ENCODE measurements around the gene CAMK2D.
"Not testable (repeated sequence)": the region's sequence is repeated elsewhere in the genome, so short reads cannot be mapped to it uniquely, and the experiment has no call there.

CAMK2D gene

GRCh38 chr4:113761620-113762185, at the start of gene CAMK2D:
Gene CAMK2D (minus strand): TSS chr4:113761738. CDS start chr4:113761068, 670 bp downstream.
- DNase-seq = peak; percentile 25

GRCh38 chr4:113810906-113811305, 49.4 kb upstream of the CAMK2D start:
- no peak for DNase-seq

GRCh38 chr4:113809311-113809710, 47.8 kb upstream of the CAMK2D start:
- DNase-seq = no peak

GRCh38 chr4:113806850-113807249, 45.3 kb upstream of the CAMK2D start:
- DNase-seq = no peak

GRCh38 chr4:113801882-113802281, 40.3 kb upstream of the CAMK2D start:
- DNase-seq = no peak

- DNase-seq = not testable (repeated sequence)
These were observed 34.8 kb upstream of the CAMK2D start for GRCh38 chr4:113796381-113796780.

GRCh38 chr4:113790478-113790877, 28.9 kb upstream of the CAMK2D start:
- DNase-seq = no peak

GRCh38 chr4:113788888-113789287, 27.4 kb upstream of the CAMK2D start:
- DNase-seq = no peak

GRCh38 chr4:113785781-113786180, 24.2 kb upstream of the CAMK2D start:
- no peak for DNase-seq

- peak; percentile 71 for DNase-seq
These were observed 23.1 kb upstream of the CAMK2D start for GRCh38 chr4:113784497-113785250.

GRCh38 chr4:113783701-113784100, 22.2 kb upstream of the CAMK2D start:
- no peak for DNase-seq

GRCh38 chr4:113783289-113783688, 21.8 kb upstream of the CAMK2D start:
- DNase-seq = no peak

GRCh38 chr4:113781439-113782040, 20.0 kb upstream of the CAMK2D start:
- peak; percentile 50 for DNase-seq

GRCh38 chr4:113776679-113777078, 15.1 kb upstream of the CAMK2D start:
- DNase-seq = no peak

- no peak for DNase-seq
These were observed 14.5 kb upstream of the CAMK2D start for GRCh38 chr4:113776016-113776415.

- no peak for DNase-seq
These were observed 12.2 kb upstream of the CAMK2D start for GRCh38 chr4:113773756-113774155.

- DNase-seq = no peak
These were observed 11.5 kb upstream of the CAMK2D start for GRCh38 chr4:113773014-113773413.

- DNase-seq = no peak
These were observed 10.8 kb upstream of the CAMK2D start for GRCh38 chr4:113772319-113772718.

GRCh38 chr4:113769744-113770143, 8.2 kb upstream of the CAMK2D start:
- no peak for DNase-seq

- no peak for DNase-seq
These were observed 7.4 kb upstream of the CAMK2D start for GRCh38 chr4:113768952-113769351.

GRCh38 chr4:113766882-113767281, 5.3 kb upstream of the CAMK2D start:
- no peak for DNase-seq

- no peak for DNase-seq
These were observed 3.3 kb upstream of the CAMK2D start for GRCh38 chr4:113764720-113765264.

GRCh38 chr4:113763923-113764322, 2.4 kb upstream of the CAMK2D start:
- not testable (repeated sequence) for DNase-seq

- no peak for DNase-seq
These were observed 1.4 kb upstream of the CAMK2D start for GRCh38 chr4:113763029-113763285.

Measured in amniotic stem cell (primary cell).